Measurements from ENCODE around the gene KRTAP9-8.
"Not testable (repeated sequence)": the region's sequence is repeated elsewhere in the genome, so short reads cannot be mapped to it uniquely, and the experiment has no call there.

KRTAP9-8 gene, protein sequence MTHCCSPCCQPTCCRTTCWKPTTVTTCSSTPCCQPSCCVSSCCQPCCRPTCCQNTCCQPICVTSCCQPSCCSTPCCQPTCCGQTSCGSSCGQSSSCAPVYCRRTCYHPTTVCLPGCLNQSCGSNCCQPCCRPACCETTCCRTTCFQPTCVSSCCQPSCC

DNA sequence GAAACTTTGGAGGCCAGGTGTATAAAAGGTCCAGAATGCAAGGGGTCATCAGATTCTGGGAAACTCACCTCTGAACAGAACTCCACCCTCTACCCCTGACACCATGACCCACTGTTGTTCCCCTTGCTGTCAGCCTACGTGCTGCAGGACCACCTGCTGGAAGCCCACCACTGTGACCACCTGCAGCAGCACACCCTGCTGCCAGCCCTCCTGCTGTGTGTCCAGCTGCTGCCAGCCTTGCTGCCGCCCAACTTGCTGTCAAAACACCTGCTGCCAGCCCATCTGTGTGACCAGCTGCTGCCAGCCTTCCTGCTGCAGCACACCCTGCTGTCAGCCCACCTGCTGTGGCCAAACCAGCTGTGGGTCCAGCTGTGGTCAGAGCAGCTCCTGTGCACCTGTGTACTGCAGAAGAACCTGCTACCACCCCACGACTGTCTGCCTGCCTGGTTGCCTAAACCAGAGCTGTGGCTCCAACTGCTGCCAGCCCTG, at the start of gene KRTAP9-8:
TSS of gene KRTAP9-8 (plus strand) at position 51 of the 489 bp plus-strand sequence. CDS start at position 104, 53 bp downstream.
- H3K27me3 ChIP-seq, H3K9ac ChIP-seq, H3K4me2 ChIP-seq, H3K27ac ChIP-seq, H4K20me1 ChIP-seq, H3K4me3 ChIP-seq, H3K4me1 ChIP-seq, H3K36me3 ChIP-seq, H3K9me3 ChIP-seq: not testable (repeated sequence)

- H3K4me1 ChIP-seq, H4K20me1 ChIP-seq, H3K36me3 ChIP-seq, H3K27me3 ChIP-seq, H3K9ac ChIP-seq, H3K27ac ChIP-seq, H3K4me2 ChIP-seq, H3K4me3 ChIP-seq, H3K9me3 ChIP-seq: not testable (repeated sequence)
Measured at GRCh38 chr17:41189837-41190318, 47.9 kb upstream of the KRTAP9-8 start, which contains the start of gene KRTAP9-1. Gene KRTAP9-1, plus strand, starts transcription at chr17:41189887. Its CDS starts 0 bp downstream, at chr17:41189887.

DNA sequence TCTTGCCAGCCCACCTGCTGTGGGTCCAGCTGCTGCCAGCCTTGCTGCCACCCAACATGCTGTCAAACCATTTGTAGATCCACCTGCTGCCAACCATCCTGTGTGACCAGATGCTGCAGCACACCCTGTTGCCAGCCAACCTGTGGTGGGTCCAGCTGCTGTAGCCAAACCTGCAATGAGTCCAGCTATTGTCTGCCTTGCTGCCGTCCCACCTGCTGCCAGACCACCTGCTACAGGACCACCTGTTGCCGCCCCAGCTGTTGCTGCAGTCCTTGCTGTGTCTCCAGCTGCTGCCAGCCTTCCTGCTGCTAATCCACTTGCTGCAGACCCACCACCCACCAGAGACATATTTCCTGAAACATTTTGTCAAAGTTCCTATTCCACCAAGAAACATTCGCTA, 47.5 kb upstream of the KRTAP9-8 start:
- no peaks in the 10 kb centered on the region for H3K27me3 ChIP-seq
- H3K4me2 ChIP-seq, result no peak overlapping the region
- H3K4me3 ChIP-seq, result no peak overlapping the region
- H3K4me1 ChIP-seq, result no peaks in the 10 kb centered on the region
- no peaks in the 10 kb centered on the region; the same call in 1 of the 2 replicates for H3K9me3 ChIP-seq
- no peaks in the 10 kb centered on the region for H4K20me1 ChIP-seq
- H3K27ac ChIP-seq, result no peak overlapping the region
- no peak overlapping the region for H3K9ac ChIP-seq
- TF ChIP-seq Cebpa-rat (IDR thresholded peaks at IDR 0.05), result no peak
- H3K36me3 ChIP-seq, result no peaks in the 10 kb centered on the region

DNA sequence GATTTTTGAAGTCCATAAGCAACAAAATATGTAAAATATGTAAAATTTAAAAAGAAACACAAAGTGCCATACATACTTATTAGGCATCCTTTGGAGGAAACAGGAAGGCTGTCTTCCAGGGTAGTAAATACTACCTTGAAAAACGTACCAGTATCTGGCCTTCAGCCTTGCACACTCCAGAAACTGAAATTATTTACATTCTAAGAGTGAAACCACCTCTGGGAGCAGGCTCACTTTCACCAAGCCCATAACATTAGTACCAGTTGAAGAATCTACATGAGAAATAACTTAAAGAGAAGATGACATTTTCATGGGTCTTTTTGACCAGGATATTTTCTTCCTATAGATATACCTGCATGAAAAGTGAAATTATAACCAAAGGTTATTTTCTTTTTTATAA, 41.7 kb upstream of the KRTAP9-8 start:
- no peak overlapping the region for H3K27ac ChIP-seq
- no peaks in the 10 kb centered on the region for H4K20me1 ChIP-seq
- H3K4me3 ChIP-seq, result no peak overlapping the region
- no peaks in the 10 kb centered on the region for H3K27me3 ChIP-seq
- no peaks in the 10 kb centered on the region for H3K4me1 ChIP-seq
- no peak overlapping the region for H3K4me2 ChIP-seq
- H3K9ac ChIP-seq, result no peak overlapping the region
- no peaks in the 10 kb centered on the region for H3K36me3 ChIP-seq
- no peaks in the 10 kb centered on the region; the same call in 1 of the 2 replicates for H3K9me3 ChIP-seq
- no peak for TF ChIP-seq Cebpa-rat (IDR thresholded peaks at IDR 0.05)

GRCh38 chr17:41199421-41200078, 38.2 kb upstream of the KRTAP9-8 start:
- Histone ChIP-seq H3K4me1 (no peaks in the 10 kb centered on the region), H3K4me2 (no peak overlapping the region), H3K36me3 (no peaks in the 10 kb centered on the region), H3K27ac (no peak overlapping the region), H4K20me1 (no peaks in the 10 kb centered on the region), H3K9me3 (no peaks in the 10 kb centered on the region), H3K9ac (no peak overlapping the region), H3K4me3 (no peak overlapping the region), H3K27me3 (no peaks in the 10 kb centered on the region)
- TF ChIP-seq Cebpa-rat (IDR thresholded peaks at IDR 0.05), result no peak

DNA sequence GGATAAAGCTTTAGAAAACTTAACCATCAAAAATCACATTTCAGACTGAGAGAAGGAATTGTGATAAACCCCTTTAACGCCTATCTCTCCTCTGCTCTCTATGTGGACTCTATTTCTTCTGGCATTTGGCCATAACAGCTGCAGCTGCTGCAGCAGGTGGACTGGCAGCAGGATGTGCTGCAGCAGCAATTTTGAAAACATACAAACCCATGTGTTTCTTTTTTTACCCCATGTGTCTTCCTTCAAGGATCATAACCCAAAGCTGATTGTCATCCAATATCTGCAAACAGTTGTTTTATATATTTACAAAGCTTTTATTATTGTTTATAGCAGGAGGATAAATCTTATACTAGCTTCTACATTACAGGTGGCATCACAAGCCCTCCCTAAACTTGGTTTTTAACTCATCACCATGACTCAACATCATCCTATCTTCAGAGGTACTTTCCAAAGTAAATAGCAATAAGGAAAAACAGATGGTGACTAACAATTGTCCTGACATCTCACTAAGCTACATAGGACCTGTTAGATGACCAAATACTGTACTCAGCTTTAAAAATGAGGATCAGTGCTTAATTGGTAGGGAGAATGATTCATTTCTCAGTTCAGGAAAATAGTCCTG, 25.8 kb upstream of the KRTAP9-8 start:
- Histone ChIP-seq H3K4me2 (peak overlapping the region; percentile 47), H4K20me1 (no peaks in the 10 kb centered on the region), H3K36me3 (no peaks in the 10 kb centered on the region), H3K9me3 (peaks cover 7% of the 10 kb centered on the region; the same call in 1 of the 2 replicates), H3K27me3 (no peaks in the 10 kb centered on the region), H3K4me3 (no peak overlapping the region), H3K4me1 (peaks cover 15% of the 10 kb centered on the region), H3K9ac (no peak overlapping the region), H3K27ac (no peak overlapping the region)
- TF ChIP-seq Cebpa-rat (IDR thresholded peaks at IDR 0.05), result no peak

GRCh38 chr17:41212524-41213169, 25.2 kb upstream of the KRTAP9-8 start:
- Histone ChIP-seq H3K4me3 (no peak overlapping the region), H4K20me1 (no peaks in the 10 kb centered on the region), H3K9ac (no peak overlapping the region), H3K27me3 (no peaks in the 10 kb centered on the region), H3K4me1 (peaks cover 15% of the 10 kb centered on the region), H3K36me3 (no peaks in the 10 kb centered on the region), H3K4me2 (peak overlapping the region; percentile 47; the same call in 1 of the 2 replicates), H3K27ac (no peak overlapping the region), H3K9me3 (peaks cover 7% of the 10 kb centered on the region; the same call in 1 of the 2 replicates)
- TF ChIP-seq Cebpa-rat (IDR thresholded peaks at IDR 0.05), result no peak

GRCh38 chr17:41215681-41216080, 22.1 kb upstream of the KRTAP9-8 start:
- H3K4me1 ChIP-seq, result peaks cover 15% of the 10 kb centered on the region
- no peak overlapping the region for H3K27ac ChIP-seq
- H3K9me3 ChIP-seq, result peaks cover 7% of the 10 kb centered on the region; the same call in 1 of the 2 replicates
- TF ChIP-seq Cebpa-rat (IDR thresholded peaks at IDR 0.05), result no peak
- H3K36me3 ChIP-seq, result no peaks in the 10 kb centered on the region
- no peak overlapping the region for H3K9ac ChIP-seq
- no peaks in the 10 kb centered on the region for H4K20me1 ChIP-seq
- H3K4me2 ChIP-seq, result no peak overlapping the region
- no peaks in the 10 kb centered on the region for H3K27me3 ChIP-seq
- H3K4me3 ChIP-seq, result no peak overlapping the region

GRCh38 chr17:41223821-41224220, 14.0 kb upstream of the KRTAP9-8 start:
- Histone ChIP-seq H3K4me3 (no peak overlapping the region), H3K27me3 (no peaks in the 10 kb centered on the region), H3K4me2 (no peak overlapping the region), H3K9ac (no peak overlapping the region), H3K36me3 (no peaks in the 10 kb centered on the region), H4K20me1 (no peaks in the 10 kb centered on the region), H3K9me3 (no peaks in the 10 kb centered on the region), H3K4me1 (no peaks in the 10 kb centered on the region), H3K27ac (no peak overlapping the region)
- no peak for TF ChIP-seq Cebpa-rat (IDR thresholded peaks at IDR 0.05)

Data from BLaER1 (cell line).